Central memory CD4-positive, alpha-beta T cell (primary cell): ENCODE measurements around the gene SLC7A6.
A peak's percentile ranks its signal among the peaks of the same experiment; 100 is the strongest.

Experiments used
- DNase-seq: peaks from one replicate; pipeline ENCODE4 v3.0.0; 2022

Gene SLC7A6

GRCh38 chr16:68257906-68258800, 6.2 kb upstream of the SLC7A6 start:
- DNase-seq, result no peak

GRCh38 chr16:68259007-68259825, 5.1 kb upstream of the SLC7A6 start:
- DNase-seq, result no peak

- no peak for DNase-seq
These were observed 683 bp upstream of the SLC7A6 start for GRCh38 chr16:68263559-68264127.

GRCh38 chr16:68265078-68265920, 973 bp downstream of the SLC7A6 start:
- peak; percentile 51 for DNase-seq

- no peak for DNase-seq
These were observed 3.5 kb downstream of the SLC7A6 start for GRCh38 chr16:68267612-68268405.

- DNase-seq, result no peak
These were observed 5.5 kb downstream of the SLC7A6 start for GRCh38 chr16:68269793-68270192.

GRCh38 chr16:68270353-68270752, 6.0 kb downstream of the SLC7A6 start:
- no peak for DNase-seq

- peak; percentile 75 for DNase-seq
These were observed 8.3 kb downstream of the SLC7A6 start for GRCh38 chr16:68272507-68273209.

GRCh38 chr16:68273459-68273858, 9.1 kb downstream of the SLC7A6 start:
- no peak for DNase-seq

GRCh38 chr16:68273896-68274295, 9.6 kb downstream of the SLC7A6 start:
- no peak for DNase-seq

GRCh38 chr16:68274441-68274840, 10.1 kb downstream of the SLC7A6 start:
- DNase-seq, result no peak

- DNase-seq, result peak; percentile 77
These were observed 11.4 kb downstream of the SLC7A6 start for GRCh38 chr16:68275611-68276191.

- DNase-seq, result no peak
These were observed 11.9 kb downstream of the SLC7A6 start for GRCh38 chr16:68276223-68276622.

GRCh38 chr16:68279726-68280558, 15.6 kb downstream of the SLC7A6 start:
- no peak for DNase-seq

GRCh38 chr16:68281368-68282063, 17.2 kb downstream of the SLC7A6 start:
- DNase-seq, result peak; percentile 52

- DNase-seq, result no peak
These were observed 17.7 kb downstream of the SLC7A6 start for GRCh38 chr16:68282064-68282452.

GRCh38 chr16:68283346-68283745, 19.0 kb downstream of the SLC7A6 start:
- no peak for DNase-seq

GRCh38 chr16:68283801-68284598, 19.7 kb downstream of the SLC7A6 start:
- DNase-seq, result no peak
